ENCODE data around the gene IPO5.
"Not testable (repeated sequence)": the region's sequence is repeated elsewhere in the genome, so short reads cannot be mapped to it uniquely, and the experiment has no call there.

IPO5 gene

GRCh38 chr13:97948041-97948440, 5.4 kb upstream of the IPO5 start:
- no peak for DNase-seq (ENCODE audit: low read depth in 2 of 2, low spot score in 1 of 2)

GRCh38 chr13:97949316-97949715, 4.2 kb upstream of the IPO5 start:
- not testable (repeated sequence) for DNase-seq (ENCODE audit: low read depth in 2 of 2, low spot score in 1 of 2)

GRCh38 chr13:97951376-97951775, 2.1 kb upstream of the IPO5 start:
- no peak for DNase-seq (ENCODE audit: low read depth in 2 of 2, low spot score in 1 of 2)

- not testable (repeated sequence) for DNase-seq (ENCODE audit: low read depth in 2 of 2, low spot score in 1 of 2)
Observed at GRCh38 chr13:97952831-97953230, 644 bp upstream of the IPO5 start.

- DNase-seq (ENCODE audit: low read depth in 2 of 2, low spot score in 1 of 2): no peak
Observed at GRCh38 chr13:97961340-97961739, 7.9 kb downstream of the IPO5 start.

- DNase-seq (ENCODE audit: low read depth in 2 of 2, low spot score in 1 of 2): no peak
Observed at GRCh38 chr13:97962887-97963286, 9.4 kb downstream of the IPO5 start.

- DNase-seq (ENCODE audit: low read depth in 2 of 2, low spot score in 1 of 2): no peak
Observed at GRCh38 chr13:97967226-97967625, 13.8 kb downstream of the IPO5 start.

- no peak for DNase-seq (ENCODE audit: low read depth in 2 of 2, low spot score in 1 of 2)
Observed at GRCh38 chr13:97967948-97968347, 14.5 kb downstream of the IPO5 start.

- no peak for DNase-seq (ENCODE audit: low read depth in 2 of 2, low spot score in 1 of 2)
Observed at GRCh38 chr13:97971519-97971918, 18.0 kb downstream of the IPO5 start.

GRCh38 chr13:97974773-97975172, 21.3 kb downstream of the IPO5 start:
- no peak for DNase-seq (ENCODE audit: low read depth in 2 of 2, low spot score in 1 of 2)

GRCh38 chr13:97975280-97975847, 21.9 kb downstream of the IPO5 start:
- no peak for DNase-seq (ENCODE audit: low read depth in 2 of 2, low spot score in 1 of 2)

GRCh38 chr13:97975848-97976609, 22.6 kb downstream of the IPO5 start:
- peak; percentile 69 to 74 for DNase-seq (ENCODE audit: low read depth in 2 of 2, low spot score in 1 of 2)

- no peak for DNase-seq (ENCODE audit: low read depth in 2 of 2, low spot score in 1 of 2)
Observed at GRCh38 chr13:97976610-97977521, 23.4 kb downstream of the IPO5 start.

GRCh38 chr13:97977982-97978381, 24.5 kb downstream of the IPO5 start:
- no peak for DNase-seq (ENCODE audit: low read depth in 2 of 2, low spot score in 1 of 2)

GRCh38 chr13:97978651-97979050, 25.2 kb downstream of the IPO5 start:
- DNase-seq (ENCODE audit: low read depth in 2 of 2, low spot score in 1 of 2): no peak

GRCh38 chr13:97979051-97979450, 25.6 kb downstream of the IPO5 start:
- no peak for DNase-seq (ENCODE audit: low read depth in 2 of 2, low spot score in 1 of 2)

- no peak for DNase-seq (ENCODE audit: low read depth in 2 of 2, low spot score in 1 of 2)
Observed at GRCh38 chr13:97979556-97979955, 26.1 kb downstream of the IPO5 start.

GRCh38 chr13:97982286-97982685, 28.8 kb downstream of the IPO5 start:
- no peak for DNase-seq (ENCODE audit: low read depth in 2 of 2, low spot score in 1 of 2)

GRCh38 chr13:97986835-97987234, 33.4 kb downstream of the IPO5 start:
- no peak for DNase-seq (ENCODE audit: low read depth in 2 of 2, low spot score in 1 of 2)

- no peak for DNase-seq (ENCODE audit: low read depth in 2 of 2, low spot score in 1 of 2)
Observed at GRCh38 chr13:97999653-98000052, 46.2 kb downstream of the IPO5 start.

- DNase-seq (ENCODE audit: low read depth in 2 of 2, low spot score in 1 of 2): no peak
Observed at GRCh38 chr13:98004107-98004506, 50.6 kb downstream of the IPO5 start.

GRCh38 chr13:98004997-98005396, 51.5 kb downstream of the IPO5 start:
- DNase-seq (ENCODE audit: low read depth in 2 of 2, low spot score in 1 of 2): not testable (repeated sequence)
